ENCODE results near the gene PARP6.

Gene PARP6

DNA sequence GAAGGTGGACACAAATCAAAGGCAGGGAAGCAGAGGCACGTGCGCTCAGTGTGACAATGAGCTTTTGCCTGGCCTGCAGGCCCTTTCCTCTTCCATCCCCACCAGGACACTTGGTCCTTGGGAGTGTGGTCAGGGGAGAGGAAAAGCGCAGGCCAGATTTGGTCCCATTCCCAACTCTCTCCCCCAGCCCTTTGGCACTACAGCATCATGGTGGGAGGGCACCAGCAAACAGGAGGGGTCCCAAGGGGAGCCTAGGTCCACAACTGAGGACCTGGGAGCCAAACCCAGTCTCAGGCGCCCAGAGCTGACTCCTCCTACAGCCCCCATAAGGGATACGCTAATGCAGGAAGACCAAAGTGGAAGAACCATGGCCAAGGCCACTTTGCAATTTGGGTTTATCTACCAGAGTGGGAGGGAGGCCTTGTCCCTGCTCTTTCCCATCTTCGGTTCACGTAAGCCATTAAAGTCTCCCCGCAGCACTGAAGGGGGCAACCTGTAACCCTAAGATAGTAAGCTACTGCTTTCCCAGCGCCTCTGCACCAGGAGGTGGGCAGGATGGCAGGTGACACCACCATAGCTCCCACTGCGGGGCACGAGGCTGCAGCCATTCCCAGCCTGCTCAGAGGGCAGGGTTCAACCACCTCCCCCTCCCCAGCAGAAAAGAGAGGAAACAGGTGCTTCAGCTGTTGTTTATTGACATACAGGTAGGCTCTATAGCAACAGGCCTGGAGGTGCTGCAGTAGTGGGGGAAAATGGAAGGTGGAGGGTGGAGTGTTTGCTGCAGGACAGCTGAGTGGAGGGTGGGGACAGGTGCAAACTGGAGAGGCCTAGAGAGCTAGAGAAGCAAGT, 73.8 kb downstream of the PARP6 start:
- no peak for DNase-seq

GRCh38 chr15:72197460-72198355, 74.6 kb downstream of the PARP6 start, which contains the start of gene GRAMD2A:
Gene GRAMD2A (minus strand): TSS chr15:72197787.
- DNase-seq = no peak

DNA sequence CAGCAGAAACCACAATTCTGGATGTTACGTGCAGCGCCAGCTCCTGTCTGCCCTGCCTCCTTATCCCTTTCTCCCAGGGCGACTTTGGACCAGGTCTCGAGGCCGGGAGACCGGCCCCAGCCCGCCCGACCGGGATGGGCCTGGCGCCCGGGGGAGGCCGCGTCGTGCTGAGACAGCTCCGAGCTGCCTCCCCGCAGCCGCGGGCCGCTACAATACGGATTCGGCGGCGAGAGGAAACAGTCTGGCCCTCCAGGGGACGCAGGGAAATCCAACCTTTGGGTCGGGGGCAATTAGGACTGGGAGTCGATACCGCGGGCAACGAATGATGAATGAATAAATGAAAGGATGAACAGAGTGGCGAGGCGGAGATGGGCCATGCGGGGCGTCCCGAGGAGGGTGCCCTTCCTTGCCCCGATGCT, 75.3 kb downstream of the PARP6 start:
- DNase-seq = no peak

DNA sequence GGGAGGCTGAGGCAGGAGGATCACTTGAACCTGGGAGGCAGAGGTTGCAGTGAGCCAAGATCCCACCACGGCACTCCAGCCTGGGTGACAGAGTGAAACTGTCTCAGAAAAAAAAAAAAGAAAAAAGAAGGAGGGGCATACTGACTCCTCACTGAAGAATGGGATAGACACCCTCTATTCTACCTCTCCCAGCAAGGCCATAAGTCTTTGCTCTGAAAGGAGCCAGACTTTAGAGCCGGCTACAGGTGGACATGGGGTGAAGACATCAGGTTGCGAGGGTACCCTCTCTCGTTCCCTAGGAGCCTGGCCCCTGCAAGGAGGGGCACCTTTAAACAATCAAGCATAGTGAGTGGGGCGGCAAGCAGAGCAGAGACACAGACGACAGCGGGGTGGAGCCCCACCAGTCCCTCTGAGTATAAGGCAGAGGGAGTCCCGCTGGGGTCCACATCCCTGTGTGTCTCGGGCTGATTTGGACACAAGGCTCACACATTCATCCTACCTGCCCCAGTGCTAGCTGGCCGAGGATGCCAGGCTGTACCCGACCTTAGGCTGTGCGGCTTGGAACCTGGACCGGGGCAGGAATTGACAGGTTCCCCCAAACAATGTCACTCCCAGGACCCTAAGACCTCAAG, 75.8 kb downstream of the PARP6 start:
- no peak for DNase-seq

- no peak for DNase-seq
Measured at GRCh38 chr15:72195101-72195511, 77.2 kb downstream of the PARP6 start.

GRCh38 chr15:72193836-72194396, 78.4 kb downstream of the PARP6 start:
- DNase-seq = no peak

- no peak for DNase-seq
Measured at GRCh38 chr15:72192416-72192815, 79.9 kb downstream of the PARP6 start.

Measured in NCI-H446 (cell line).